Caco-2 (cell line): Measurements from ENCODE around the gene MOCS1. TPM values are rescaled to one million over a fixed set of nuclear protein-coding genes. Genes with fewer than 3 reads are reported as not detected.

Source experiments
- BruUV-seq: library from RNA; stranded (reverse); fragments of 400-500 nt; replicated peaks from 2 replicates; lab custom pipeline; 2021; lab: Mats Ljungman, UMichigan
- CTCF ChIA-PET: fragments of 300-600 bp; sonication (Branson Sonifier 250); formaldehyde crosslinking; loops from one replicate; lab custom pipeline; 2022; ENCODE audit warnings: antibody characterized with exemption; lab: Charles Lee
- POLR2A ChIA-PET: fragments of 300-600 bp; sonication (Branson Sonifier 250); formaldehyde crosslinking; loops from one replicate; lab custom pipeline; 2022; ENCODE audit warnings: antibody characterized with exemption; lab: Charles Lee
- DNase-seq, 2 experiments: peaks; one replicate each; pipeline versions ENCODE4 v3.0.0 to v3.0.0-alpha.2; 2020 to 2022
- H3K27me3 ChIP-seq: replicated peaks from 2 replicates; pipeline ENCODE4 v1.6.0; 2011; ENCODE audit warnings: low read length; ENCODE audit not compliant: control insufficient read depth, insufficient read depth
- H3K36me3 ChIP-seq: 2 replicates; pipeline ENCODE4 v1.5.1; 2011; ENCODE audit warnings: low read length; ENCODE audit not compliant: control insufficient read depth, insufficient read depth
- H3K4me1 ChIP-seq: fragments of 250-450 bp; sonication (Bioruptor Pico); 2 replicates; pipeline ENCODE4 v1.5.1; 2020; ENCODE audit warnings: mild to moderate bottlenecking
- H3K4me3 ChIP-seq: 2 replicates; pipeline ENCODE4 v1.5.1; 2011; ENCODE audit warnings: low read depth, mild to moderate bottlenecking, control low read depth, low read length
- H3K9me3 ChIP-seq: fragments of 250-450 bp; sonication (Bioruptor Pico); 2 replicates; pipeline ENCODE4 v1.5.1; 2020; ENCODE audit warnings: mild to moderate bottlenecking, moderate library complexity
- H3K27ac Mint-ChIP-seq: one replicate; pipeline ENCODE4 v1.8.0; 2022; ENCODE audit warnings: mixed read lengths; ENCODE audit not compliant: unreplicated experiment
- H3K27me3 Mint-ChIP-seq: one replicate; pipeline ENCODE4 v1.8.0; 2022; ENCODE audit warnings: mixed read lengths; ENCODE audit not compliant: insufficient read depth, unreplicated experiment
- H3K36me3 Mint-ChIP-seq: one replicate; pipeline ENCODE4 v1.8.0; 2022; ENCODE audit warnings: mild to moderate bottlenecking, mixed read lengths; ENCODE audit not compliant: insufficient read depth, unreplicated experiment
- H3K4me1 Mint-ChIP-seq: one replicate; pipeline ENCODE4 v1.8.0; 2022; ENCODE audit warnings: low read depth, mixed read lengths; ENCODE audit not compliant: unreplicated experiment
- H3K4me3 Mint-ChIP-seq: one replicate; pipeline ENCODE4 v1.8.0; 2022; ENCODE audit warnings: mild to moderate bottlenecking, moderate library complexity, mixed read lengths; ENCODE audit not compliant: unreplicated experiment
- H3K9me3 Mint-ChIP-seq: one replicate; pipeline ENCODE4 v1.8.0; 2022; ENCODE audit warnings: mixed read lengths; ENCODE audit not compliant: unreplicated experiment
- CTCF ChIP-seq, 2 experiments: fragments of 200-600 bp in 1 of 2; IDR thresholded peaks; 1 replicate in 1 of 2; 2 replicates in 1 of 2; pipeline versions ENCODE4 v1.5.1 to v1.8.0; 2011 to 2022; ENCODE audit warnings: antibody characterized with exemption in 1 of 2, control low read depth in 1 of 2, inconsistent platforms in 1 of 2, low read depth in 1 of 2, low read length in 1 of 2, mild to moderate bottlenecking in 1 of 2, moderate library complexity in 1 of 2; ENCODE audit not compliant: insufficient read depth in 1 of 2, severe bottlenecking in 1 of 2, unreplicated experiment in 1 of 2
- intact Hi-C: fragments of 100-400 bp; cut with micrococcal nuclease; formaldehyde crosslinking; loops from one replicate; pipeline ENCODE4 v1.10.0; 2022; ENCODE audit not compliant: unreplicated experiment
- total RNA-seq: library from RNA; stranded (reverse); gene quantifications from 2 replicates; pipeline ENCODE4 v1.2.3, GENCODE V29; 2022

Gene MOCS1
- total RNA-seq, 1 experiment from 2014 or later, result 44.7 TPM

- no peak for TF ChIP-seq CTCF (IDR thresholded peaks at IDR 0.05; ENCODE audit: insufficient read depth in 1 of 2, low read depth in 1 of 2, low read length in 1 of 2, severe bottlenecking in 1 of 2, unreplicated experiment in 1 of 2)
- no peak for DNase-seq
- Histone ChIP-seq H3K9me3 (peaks cover 35% of the 10 kb centered on the region), H3K4me1 (peaks cover 47% of the 10 kb centered on the region), H3K27me3 (no peaks in the 10 kb centered on the region), H3K36me3 (peaks cover 14% of the 10 kb centered on the region), H3K4me3 (no peak overlapping the region)
- BruUV-seq, result no TSS peak
- H3K4me1 Mint-ChIP-seq, result peaks cover 28% of the 10 kb centered on the region
- peaks cover 91% of the 10 kb centered on the region for H3K36me3 Mint-ChIP-seq
- H3K27me3 Mint-ChIP-seq, result peaks cover 2% of the 10 kb centered on the region
- CTCF ChIA-PET, result interaction anchor here (0.6 kb wide), 1 partner anchor 29 kb away, joined by 3 read pairs; no protein-coding TSS in a partner anchor
- intact Hi-C loops, result no loop called here
- H3K9me3 Mint-ChIP-seq, result peaks cover 10% of the 10 kb centered on the region
- H3K27ac Mint-ChIP-seq, result peak overlapping the region; percentile 29
- POLR2A ChIA-PET, result no interaction called here
- H3K4me3 Mint-ChIP-seq, result no peak overlapping the region
Measured at GRCh38 chr6:39920157-39920556, 14.1 kb downstream of the MOCS1 start.

- Mint-ChIP-seq H3K4me3 (peak overlapping the region; percentile 21), H3K27ac (peak overlapping the region; percentile 73), H3K4me1 (peaks cover 28% of the 10 kb centered on the region), H3K27me3 (no peaks in the 10 kb centered on the region), H3K9me3 (peaks cover 10% of the 10 kb centered on the region), H3K36me3 (peaks cover 91% of the 10 kb centered on the region)
- no TSS peak for BruUV-seq
- intact Hi-C loops, result loop anchor here (1.0 to 5.0 kb wide), 3 partner anchors 14 to 43 kb away; no protein-coding TSS in a partner anchor
- CTCF ChIA-PET, result no interaction called here
- TF ChIP-seq CTCF (IDR thresholded peaks at IDR 0.05; ENCODE audit: insufficient read depth in 1 of 2, low read depth in 1 of 2, low read length in 1 of 2, severe bottlenecking in 1 of 2, unreplicated experiment in 1 of 2), result no peak
- Histone ChIP-seq H3K4me1 (peaks cover 47% of the 10 kb centered on the region), H3K4me3 (no peak overlapping the region), H3K27me3 (no peaks in the 10 kb centered on the region), H3K36me3 (peaks cover 20% of the 10 kb centered on the region), H3K9me3 (peaks cover 35% of the 10 kb centered on the region)
- POLR2A ChIA-PET, result no interaction called here
- no peak for DNase-seq
Measured at GRCh38 chr6:39918831-39919230, 15.4 kb downstream of the MOCS1 start.

GRCh38 chr6:39917981-39918380 lies 16.3 kb downstream of the MOCS1 start:
- peak overlapping the region; percentile 21 for H3K4me3 Mint-ChIP-seq

More at GRCh38 chr6:39917981-39918380, 16.3 kb downstream of the MOCS1 start:
- no peaks in the 10 kb centered on the region for H3K27me3 Mint-ChIP-seq
- DNase-seq, result peak; percentile 83 to 91
- Histone ChIP-seq H3K9me3 (peaks cover 35% of the 10 kb centered on the region), H3K4me1 (peaks cover 47% of the 10 kb centered on the region), H3K4me3 (no peak overlapping the region), H3K27me3 (no peaks in the 10 kb centered on the region), H3K36me3 (peaks cover 16% of the 10 kb centered on the region)
- H3K36me3 Mint-ChIP-seq, result peaks cover 93% of the 10 kb centered on the region
- TF ChIP-seq CTCF (IDR thresholded peaks at IDR 0.05; ENCODE audit: insufficient read depth in 1 of 2, low read depth in 1 of 2, low read length in 1 of 2, severe bottlenecking in 1 of 2, unreplicated experiment in 1 of 2), result no peak
- peak overlapping the region; percentile 73 for H3K27ac Mint-ChIP-seq
- ChIA-PET POLR2A (no interaction called here), CTCF (interaction anchor here (0.5 to 0.9 kb wide), 2 partner anchors 63 to 427 kb away, joined by 3 read pairs; no protein-coding TSS in a partner anchor)
- H3K9me3 Mint-ChIP-seq, result peaks cover 10% of the 10 kb centered on the region
- no TSS peak for BruUV-seq
- intact Hi-C loops, result loop anchor here (1.0 to 5.0 kb wide), 4 partner anchors 15 to 220 kb away; no protein-coding TSS in a partner anchor
- H3K4me1 Mint-ChIP-seq, result peaks cover 28% of the 10 kb centered on the region
